WTC11 (cell line): ENCODE data around the gene PVALB.

Experiments used
- CTCF ChIP-seq: fragments of 200-600 bp; IDR thresholded peaks from 2 replicates; pipeline ENCODE4 v1.8.0; 2022; ENCODE audit warnings: antibody characterized with exemption
- TEAD4 ChIP-seq: sonication (generic); formaldehyde crosslinking; IDR thresholded peaks from 2 replicates; pipeline ENCODE4 v1.8.0; 2022; ENCODE audit warnings: mild to moderate bottlenecking, missing genetic modification reagents
- USF2 ChIP-seq: sonication (generic); formaldehyde crosslinking; IDR thresholded peaks from 2 replicates; pipeline ENCODE4 v1.8.1; 2023; ENCODE audit warnings: mild to moderate bottlenecking, missing genetic modification reagents, moderate library complexity
- TF ChIP-seq, protein P1 (sequence below): sonication (generic); formaldehyde crosslinking; IDR thresholded peaks from 2 replicates; pipeline ENCODE4 v1.8.0; 2022; ENCODE audit warnings: mild to moderate bottlenecking, missing genetic modification reagents

GRCh38 chr22:36850682-36851081 is 33.8 kb upstream of the PVALB start:
- TF ChIP-seq CTCF, result no peak
- TF ChIP-seq TEAD4 (CRISPR knock-in tag), result no peak
- TF ChIP-seq USF2 (CRISPR knock-in tag), result no peak
- TF ChIP-seq, protein P1, sequence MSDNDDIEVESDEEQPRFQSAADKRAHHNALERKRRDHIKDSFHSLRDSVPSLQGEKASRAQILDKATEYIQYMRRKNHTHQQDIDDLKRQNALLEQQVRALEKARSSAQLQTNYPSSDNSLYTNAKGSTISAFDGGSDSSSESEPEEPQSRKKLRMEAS, result no peak
